H1 (cell line): ENCODE data around the gene KCNIP2. TPM values are rescaled to one million over a fixed set of nuclear protein-coding genes. Genes with fewer than 3 reads are reported as not detected.

Experiments used
- NANOG ChIP-seq: IDR thresholded peaks from 2 replicates; pipeline ENCODE4 v1.6.1; 2011; ENCODE audit warnings: low read length, low read depth, mild to moderate bottlenecking, inconsistent platforms; ENCODE audit not compliant: insufficient read depth, poor library complexity, severe bottlenecking
- SUZ12 ChIP-seq: fragments of 200-600 bp; sonication (generic); IDR thresholded peaks from 2 replicates; pipeline ENCODE4 v1.6.1; 2012; ENCODE audit warnings: mild to moderate bottlenecking, inconsistent platforms, low read length, moderate library complexity, mixed read lengths
- polyA plus RNA-seq, 7 experiments: library from polyadenylated mRNA; depleted of rRNA in 3 of 7; stranded (reverse) in 5 of 7; unstranded in 2 of 7; fragments of >200 nt in 5 of 7; fragments of 200-250 nt in 2 of 7; gene quantifications; 1 replicate in 5 of 7; 2 replicates in 1 of 7; 4 replicates in 1 of 7; pipeline versions ENCODE4 v1.2.1 to v1.2.3, GENCODE V29; 2011 to 2013; ENCODE audit warnings: missing spikeins in 2 of 7, mixed read lengths in 2 of 7
- total RNA-seq: library from RNA; stranded (reverse); fragmentation: NEBNext Ultra II Directional; extraction: Animal tissue kit (Norgen Biotek cat#: 25700); gene quantifications from 2 replicates; pipeline ENCODE4 v1.2.1, GENCODE V29; 2021
- TF ChIP-seq, protein P1 (sequence below): fragments of 300-600 bp; sonication (generic); IDR thresholded peaks from 2 replicates; pipeline ENCODE4 v1.7.1; 2012; ENCODE audit warnings: low read length, moderate library complexity, mild to moderate bottlenecking, inconsistent platforms; ENCODE audit not compliant: insufficient replicate concordance
- TF ChIP-seq, protein P2 (sequence below): IDR thresholded peaks from 2 replicates; pipeline ENCODE4 v1.6.1; 2012; ENCODE audit warnings: inconsistent platforms
- TF ChIP-seq, protein P3 (sequence below): IDR thresholded peaks from 2 replicates; pipeline ENCODE4 v1.6.1; 2012; ENCODE audit warnings: inconsistent platforms

KCNIP2 gene
- total and polyA plus RNA-seq, 2 of the 8 experiments (the other 6 are each of a cell fraction or from before 2014, with no cell fraction given): 2.7 to 6.0 TPM

- TF ChIP-seq, protein P1, sequence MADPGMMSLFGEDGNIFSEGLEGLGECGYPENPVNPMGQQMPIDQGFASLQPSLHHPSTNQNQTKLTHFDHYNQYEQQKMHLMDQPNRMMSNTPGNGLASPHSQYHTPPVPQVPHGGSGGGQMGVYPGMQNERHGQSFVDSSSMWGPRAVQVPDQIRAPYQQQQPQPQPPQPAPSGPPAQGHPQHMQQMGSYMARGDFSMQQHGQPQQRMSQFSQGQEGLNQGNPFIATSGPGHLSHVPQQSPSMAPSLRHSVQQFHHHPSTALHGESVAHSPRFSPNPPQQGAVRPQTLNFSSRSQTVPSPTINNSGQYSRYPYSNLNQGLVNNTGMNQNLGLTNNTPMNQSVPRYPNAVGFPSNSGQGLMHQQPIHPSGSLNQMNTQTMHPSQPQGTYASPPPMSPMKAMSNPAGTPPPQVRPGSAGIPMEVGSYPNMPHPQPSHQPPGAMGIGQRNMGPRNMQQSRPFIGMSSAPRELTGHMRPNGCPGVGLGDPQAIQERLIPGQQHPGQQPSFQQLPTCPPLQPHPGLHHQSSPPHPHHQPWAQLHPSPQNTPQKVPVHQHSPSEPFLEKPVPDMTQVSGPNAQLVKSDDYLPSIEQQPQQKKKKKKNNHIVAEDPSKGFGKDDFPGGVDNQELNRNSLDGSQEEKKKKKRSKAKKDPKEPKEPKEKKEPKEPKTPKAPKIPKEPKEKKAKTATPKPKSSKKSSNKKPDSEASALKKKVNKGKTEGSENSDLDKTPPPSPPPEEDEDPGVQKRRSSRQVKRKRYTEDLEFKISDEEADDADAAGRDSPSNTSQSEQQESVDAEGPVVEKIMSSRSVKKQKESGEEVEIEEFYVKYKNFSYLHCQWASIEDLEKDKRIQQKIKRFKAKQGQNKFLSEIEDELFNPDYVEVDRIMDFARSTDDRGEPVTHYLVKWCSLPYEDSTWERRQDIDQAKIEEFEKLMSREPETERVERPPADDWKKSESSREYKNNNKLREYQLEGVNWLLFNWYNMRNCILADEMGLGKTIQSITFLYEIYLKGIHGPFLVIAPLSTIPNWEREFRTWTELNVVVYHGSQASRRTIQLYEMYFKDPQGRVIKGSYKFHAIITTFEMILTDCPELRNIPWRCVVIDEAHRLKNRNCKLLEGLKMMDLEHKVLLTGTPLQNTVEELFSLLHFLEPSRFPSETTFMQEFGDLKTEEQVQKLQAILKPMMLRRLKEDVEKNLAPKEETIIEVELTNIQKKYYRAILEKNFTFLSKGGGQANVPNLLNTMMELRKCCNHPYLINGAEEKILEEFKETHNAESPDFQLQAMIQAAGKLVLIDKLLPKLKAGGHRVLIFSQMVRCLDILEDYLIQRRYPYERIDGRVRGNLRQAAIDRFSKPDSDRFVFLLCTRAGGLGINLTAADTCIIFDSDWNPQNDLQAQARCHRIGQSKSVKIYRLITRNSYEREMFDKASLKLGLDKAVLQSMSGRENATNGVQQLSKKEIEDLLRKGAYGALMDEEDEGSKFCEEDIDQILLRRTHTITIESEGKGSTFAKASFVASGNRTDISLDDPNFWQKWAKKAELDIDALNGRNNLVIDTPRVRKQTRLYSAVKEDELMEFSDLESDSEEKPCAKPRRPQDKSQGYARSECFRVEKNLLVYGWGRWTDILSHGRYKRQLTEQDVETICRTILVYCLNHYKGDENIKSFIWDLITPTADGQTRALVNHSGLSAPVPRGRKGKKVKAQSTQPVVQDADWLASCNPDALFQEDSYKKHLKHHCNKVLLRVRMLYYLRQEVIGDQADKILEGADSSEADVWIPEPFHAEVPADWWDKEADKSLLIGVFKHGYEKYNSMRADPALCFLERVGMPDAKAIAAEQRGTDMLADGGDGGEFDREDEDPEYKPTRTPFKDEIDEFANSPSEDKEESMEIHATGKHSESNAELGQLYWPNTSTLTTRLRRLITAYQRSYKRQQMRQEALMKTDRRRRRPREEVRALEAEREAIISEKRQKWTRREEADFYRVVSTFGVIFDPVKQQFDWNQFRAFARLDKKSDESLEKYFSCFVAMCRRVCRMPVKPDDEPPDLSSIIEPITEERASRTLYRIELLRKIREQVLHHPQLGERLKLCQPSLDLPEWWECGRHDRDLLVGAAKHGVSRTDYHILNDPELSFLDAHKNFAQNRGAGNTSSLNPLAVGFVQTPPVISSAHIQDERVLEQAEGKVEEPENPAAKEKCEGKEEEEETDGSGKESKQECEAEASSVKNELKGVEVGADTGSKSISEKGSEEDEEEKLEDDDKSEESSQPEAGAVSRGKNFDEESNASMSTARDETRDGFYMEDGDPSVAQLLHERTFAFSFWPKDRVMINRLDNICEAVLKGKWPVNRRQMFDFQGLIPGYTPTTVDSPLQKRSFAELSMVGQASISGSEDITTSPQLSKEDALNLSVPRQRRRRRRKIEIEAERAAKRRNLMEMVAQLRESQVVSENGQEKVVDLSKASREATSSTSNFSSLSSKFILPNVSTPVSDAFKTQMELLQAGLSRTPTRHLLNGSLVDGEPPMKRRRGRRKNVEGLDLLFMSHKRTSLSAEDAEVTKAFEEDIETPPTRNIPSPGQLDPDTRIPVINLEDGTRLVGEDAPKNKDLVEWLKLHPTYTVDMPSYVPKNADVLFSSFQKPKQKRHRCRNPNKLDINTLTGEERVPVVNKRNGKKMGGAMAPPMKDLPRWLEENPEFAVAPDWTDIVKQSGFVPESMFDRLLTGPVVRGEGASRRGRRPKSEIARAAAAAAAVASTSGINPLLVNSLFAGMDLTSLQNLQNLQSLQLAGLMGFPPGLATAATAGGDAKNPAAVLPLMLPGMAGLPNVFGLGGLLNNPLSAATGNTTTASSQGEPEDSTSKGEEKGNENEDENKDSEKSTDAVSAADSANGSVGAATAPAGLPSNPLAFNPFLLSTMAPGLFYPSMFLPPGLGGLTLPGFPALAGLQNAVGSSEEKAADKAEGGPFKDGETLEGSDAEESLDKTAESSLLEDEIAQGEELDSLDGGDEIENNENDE: no peak
- peak; percentile 84 for TF ChIP-seq SUZ12
- TF ChIP-seq NANOG: no peak
- TF ChIP-seq, protein P2, sequence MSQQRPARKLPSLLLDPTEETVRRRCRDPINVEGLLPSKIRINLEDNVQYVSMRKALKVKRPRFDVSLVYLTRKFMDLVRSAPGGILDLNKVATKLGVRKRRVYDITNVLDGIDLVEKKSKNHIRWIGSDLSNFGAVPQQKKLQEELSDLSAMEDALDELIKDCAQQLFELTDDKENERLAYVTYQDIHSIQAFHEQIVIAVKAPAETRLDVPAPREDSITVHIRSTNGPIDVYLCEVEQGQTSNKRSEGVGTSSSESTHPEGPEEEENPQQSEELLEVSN: peak; percentile 49
- TF ChIP-seq, protein P3, sequence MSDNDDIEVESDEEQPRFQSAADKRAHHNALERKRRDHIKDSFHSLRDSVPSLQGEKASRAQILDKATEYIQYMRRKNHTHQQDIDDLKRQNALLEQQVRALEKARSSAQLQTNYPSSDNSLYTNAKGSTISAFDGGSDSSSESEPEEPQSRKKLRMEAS: peak; percentile 74
Measured at GRCh38 chr10:101776161-101776817, 67.3 kb downstream of the KCNIP2 start (continued).
